IMR-90 (cell line): ENCODE data around the gene KIF16B. TPM values are rescaled to one million over a fixed set of nuclear protein-coding genes. Genes with fewer than 3 reads are reported as not detected.

Experiments
- ATAC-seq: fragments of 200-7000 bp; cut with Tn5 transposase; 2 replicates; pipeline ENCODE4 v1.9.1; 2020; ENCODE audit warnings: low read depth, mild to moderate bottlenecking, moderate library complexity
- BruUV-seq: library from RNA; stranded (reverse); fragments of 400-500 nt; replicated peaks from 2 replicates; lab custom pipeline; 2021; lab: Mats Ljungman, UMichigan
- CTCF ChIA-PET: fragments of 300-600 bp; formaldehyde crosslinking; extraction: SDS; loops from one replicate; lab custom pipeline; 2021; ENCODE audit warnings: antibody characterized with exemption; lab: Yijun Ruan, JAX
- POLR2A ChIA-PET: fragments of 300-600 bp; sonication (Branson Sonifier 250); formaldehyde crosslinking; loops from one replicate; lab custom pipeline; 2022; ENCODE audit warnings: antibody characterized with exemption; ENCODE audit not compliant: unreplicated experiment; lab: Charles Lee
- DNase-seq: peaks from one replicate; pipeline ENCODE4 v3.0.0; 2013
- H2AFZ ChIP-seq: replicated peaks from 2 replicates; pipeline ENCODE3; 2013; ENCODE audit warnings: low read length, mild to moderate bottlenecking; ENCODE audit not compliant: poor library complexity
- H2AK5ac ChIP-seq: 2 replicates; pipeline ENCODE4 v1.6.1; 2013; ENCODE audit warnings: low read depth, low read length, inconsistent platforms
- H2AK9ac ChIP-seq: replicated peaks from 2 replicates; pipeline ENCODE3; 2013; ENCODE audit warnings: mild to moderate bottlenecking, low read depth, low read length, moderate library complexity; ENCODE audit not compliant: poor library complexity
- H2BK120ac ChIP-seq: 2 replicates; pipeline ENCODE4 v1.6.1; 2013; ENCODE audit warnings: low read depth, low read length, inconsistent platforms
- H2BK15ac ChIP-seq: 3 replicates; pipeline ENCODE4 v1.6.1; 2013; ENCODE audit warnings: low read depth, low read length, inconsistent platforms
- H2BK20ac ChIP-seq: 2 replicates; pipeline ENCODE4 v1.6.1; 2013; ENCODE audit warnings: low read depth, mild to moderate bottlenecking, inconsistent platforms, low read length, moderate library complexity
- H2BK5ac ChIP-seq: 2 replicates; pipeline ENCODE4 v1.6.1; 2013; ENCODE audit warnings: mild to moderate bottlenecking, low read depth, low read length, inconsistent platforms; ENCODE audit not compliant: poor library complexity, severe bottlenecking
- H3K14ac ChIP-seq: replicated peaks from 2 replicates; pipeline ENCODE4 v1.6.1; 2013; ENCODE audit warnings: low read depth, low read length, inconsistent platforms
- H3K18ac ChIP-seq: 2 replicates; pipeline ENCODE4 v1.6.1; 2013; ENCODE audit warnings: low read depth, low read length, control low read depth
- H3K23ac ChIP-seq: 2 replicates; pipeline ENCODE4 v1.6.1; 2013; ENCODE audit warnings: low read depth, low read length, inconsistent platforms
- H3K27ac ChIP-seq: 2 replicates; pipeline ENCODE4 v1.5.1; 2013; ENCODE audit warnings: mild to moderate bottlenecking, control low read depth, low read length; ENCODE audit not compliant: insufficient read depth
- H3K27me3 ChIP-seq: 2 replicates; pipeline ENCODE4 v1.6.1; 2013; ENCODE audit warnings: low read length; ENCODE audit not compliant: control insufficient read depth, insufficient read depth
- H3K36me3 ChIP-seq: 2 replicates; pipeline ENCODE4 v1.6.1; 2013; ENCODE audit warnings: low read length, mixed read lengths; ENCODE audit not compliant: control insufficient read depth, insufficient read depth
- H3K4ac ChIP-seq: 2 replicates; pipeline ENCODE4 v1.6.1; 2013; ENCODE audit warnings: low read depth, low read length, inconsistent platforms
- H3K4me1 ChIP-seq: 2 replicates; pipeline ENCODE4 v1.6.1; 2013; ENCODE audit warnings: low read length, mixed read lengths; ENCODE audit not compliant: control insufficient read depth, insufficient read depth
- H3K4me2 ChIP-seq: 2 replicates; pipeline ENCODE4 v1.6.1; 2013; ENCODE audit warnings: low read depth, mild to moderate bottlenecking, control low read depth, low read length, moderate library complexity
- H3K4me3 ChIP-seq: 2 replicates; pipeline ENCODE4 v1.5.1; 2013; ENCODE audit warnings: low read depth, mild to moderate bottlenecking, control low read depth, low read length, moderate library complexity; ENCODE audit not compliant: insufficient read depth
- H3K56ac ChIP-seq: 2 replicates; pipeline ENCODE4 v1.6.1; 2013; ENCODE audit warnings: low read length, inconsistent platforms; ENCODE audit not compliant: insufficient read depth; ENCODE audit errors: extremely low read depth
- H3K79me1 ChIP-seq, 2 experiments: 2 replicates each; pipeline ENCODE4 v1.6.1; 2013; ENCODE audit warnings: low read length in 2 of 2, inconsistent platforms in 1 of 2, low read depth in 1 of 2
- H3K9ac ChIP-seq: 2 replicates; pipeline ENCODE4 v1.6.1; 2013; ENCODE audit warnings: low read depth, low read length, control low read depth
- H3K9me1 ChIP-seq: 2 replicates; pipeline ENCODE4 v1.6.1; 2013; ENCODE audit warnings: low read length, inconsistent platforms; ENCODE audit not compliant: insufficient read depth
- H3K9me3 ChIP-seq: 2 replicates; pipeline ENCODE4 v1.6.1; 2013; ENCODE audit warnings: low read length; ENCODE audit not compliant: control insufficient read depth, insufficient read depth
- H4K20me1 ChIP-seq: 2 replicates; pipeline ENCODE4 v1.6.1; 2013; ENCODE audit warnings: low read length, inconsistent platforms; ENCODE audit not compliant: insufficient read depth
- H4K5ac ChIP-seq: 2 replicates; pipeline ENCODE4 v1.6.1; 2013; ENCODE audit warnings: mild to moderate bottlenecking, low read depth, low read length, control low read depth
- H4K8ac ChIP-seq, 2 experiments: 2 replicates each; pipeline ENCODE4 v1.6.1; 2013; ENCODE audit warnings: low read depth in 2 of 2, low read length in 2 of 2, control low read depth in 1 of 2, inconsistent platforms in 1 of 2
- H4K91ac ChIP-seq: 2 replicates; pipeline ENCODE4 v1.6.1; 2013; ENCODE audit warnings: low read depth, low read length, inconsistent platforms; ENCODE audit not compliant: insufficient read depth
- FOS ChIP-seq: fragments of 150-350 bp; IDR thresholded peaks from 2 replicates; pipeline ENCODE4 v1.6.1; 2016; ENCODE audit warnings: low read depth, low read length
- WGBS, 2 experiments: methylation state at CpG; one replicate each; pipeline versions ENCODE4 v1.1.5 to v1.1.7; 2013; ENCODE audit warnings: missing lambda C conversion rate in 2 of 2; ENCODE audit not compliant: insufficient read length in 1 of 2; ENCODE audit errors: extremely low coverage in 2 of 2; 5-methylcytosine and 5-hydroxymethylcytosine counted together
- dilution Hi-C: fragments of 300-500 bp; cut with HindIII; formaldehyde crosslinking; loops from one replicate; pipeline ENCODE4 v1.14.3; 2018; ENCODE audit warnings: low sequenced_read_pairs; ENCODE audit not compliant: unreplicated experiment
- in situ Hi-C: fragments of 300-500 bp; cut with MboI; formaldehyde crosslinking; loops from 3 replicates; pipeline ENCODE4 v1.14.3; 2019; ENCODE audit warnings: low sequenced_read_pairs, inconsistent platforms, mixed read lengths
- intact Hi-C: fragments of 100-400 bp; cut with micrococcal nuclease; formaldehyde crosslinking; loops from 2 replicates; pipeline ENCODE4 v1.10.0; 2022
- polyA plus RNA-seq, 3 experiments: library from polyadenylated mRNA; depleted of rRNA; stranded (reverse); fragments of >200 nt; gene quantifications; 2 replicates each; pipeline ENCODE4 v1.2.3, GENCODE V29; 2012; ENCODE audit warnings: low replicate concordance in 1 of 3
- total RNA-seq: library from RNA; depleted of rRNA; stranded (reverse); fragments of >200 nt; gene quantifications from 2 replicates; pipeline ENCODE4 v1.2.3, GENCODE V29; 2012

KIF16B gene
- total and polyA plus RNA-seq, 2 of the 4 experiments (the other 2 are of a cell fraction) = 4.7 to 10.0 TPM

GRCh38 chr20:16392346-16392745, 180.9 kb downstream of the KIF16B start:
- Histone ChIP-seq H2BK120ac (no peak overlapping the region), H3K79me1 (no peaks in the 10 kb centered on the region), H3K4ac (no peak overlapping the region), H2AK5ac (no peak overlapping the region), H3K27me3 (no peaks in the 10 kb centered on the region), H2AK9ac (no peak overlapping the region), H3K23ac (no peak overlapping the region), H3K27ac (no peak overlapping the region), H4K8ac (no peak overlapping the region), H3K4me1 (no peaks in the 10 kb centered on the region), H2BK5ac (no peak overlapping the region), H2BK20ac (no peak overlapping the region), H3K4me2 (no peak overlapping the region), H4K91ac (no peak overlapping the region), H4K5ac (no peak overlapping the region), H3K14ac (no peak overlapping the region), H3K18ac (no peak overlapping the region), H2BK15ac (no peak overlapping the region), H3K9ac (no peak overlapping the region), H3K9me1 (no peaks in the 10 kb centered on the region), H2AFZ (no peak overlapping the region), H3K56ac (no peak overlapping the region), H3K36me3 (no peaks in the 10 kb centered on the region), H4K20me1 (no peaks in the 10 kb centered on the region), H3K9me3 (no peaks in the 10 kb centered on the region), H3K4me3 (no peak overlapping the region)
- POLR2A ChIA-PET = no interaction called here
- dilution Hi-C loops = no loop called here
- no TSS peak for BruUV-seq
- no peak for ATAC-seq
- in situ Hi-C loops = no loop called here
- DNase-seq = no peak
- TF ChIP-seq FOS = no peak
- WGBS, 2 experiments = 95% methylated on average over 4 of the region's 8 CpGs; no CpG with 5 or more reads in 1 of the 2 experiments
- CTCF ChIA-PET = interaction anchor here (1.1 kb wide), 1 partner anchor 112 kb away, joined by 3 read pairs; no protein-coding TSS in a partner anchor
- intact Hi-C loops = no loop called here
